Calu3 (cell line): ENCODE results near the gene SEL1L3. TPM values are rescaled to one million over a fixed set of nuclear protein-coding genes. Genes with fewer than 3 reads are reported as not detected.

Source experiments
- BruUV-seq: library from RNA; stranded (reverse); fragments of 400-500 nt; replicated peaks from 2 replicates; lab custom pipeline; 2021; lab: Mats Ljungman, UMichigan
- CTCF ChIA-PET: fragments of 300-600 bp; sonication (Branson Sonifier 250); formaldehyde crosslinking; loops from one replicate; lab custom pipeline; 2022; ENCODE audit warnings: antibody characterized with exemption; lab: Charles Lee
- DNase-seq: peaks from one replicate; pipeline ENCODE4 v3.0.0; 2022
- H3K27ac Mint-ChIP-seq: one replicate; pipeline ENCODE4 v1.8.0; 2022; ENCODE audit warnings: mixed read lengths; ENCODE audit not compliant: unreplicated experiment
- H3K27me3 Mint-ChIP-seq: one replicate; pipeline ENCODE4 v1.8.0; 2022; ENCODE audit warnings: mixed read lengths; ENCODE audit not compliant: unreplicated experiment
- H3K36me3 Mint-ChIP-seq: one replicate; pipeline ENCODE4 v1.8.0; 2022; ENCODE audit warnings: mild to moderate bottlenecking, moderate library complexity, mixed read lengths; ENCODE audit not compliant: insufficient read depth, unreplicated experiment
- H3K4me1 Mint-ChIP-seq: one replicate; pipeline ENCODE4 v1.8.0; 2022; ENCODE audit warnings: mild to moderate bottlenecking, low read depth, mixed read lengths; ENCODE audit not compliant: unreplicated experiment
- H3K4me3 Mint-ChIP-seq: one replicate; pipeline ENCODE4 v1.8.0; 2022; ENCODE audit warnings: mild to moderate bottlenecking, low read depth, moderate library complexity, mixed read lengths; ENCODE audit not compliant: unreplicated experiment
- H3K9me3 Mint-ChIP-seq: one replicate; pipeline ENCODE4 v1.8.0; 2022; ENCODE audit warnings: low read depth, mixed read lengths; ENCODE audit not compliant: unreplicated experiment
- CTCF ChIP-seq: fragments of 200-600 bp; IDR thresholded peaks from one replicate; pipeline ENCODE4 v1.8.0; 2022; ENCODE audit warnings: antibody characterized with exemption; ENCODE audit not compliant: unreplicated experiment
- intact Hi-C: fragments of 100-400 bp; cut with micrococcal nuclease; formaldehyde crosslinking; loops from one replicate; pipeline ENCODE4 v1.10.0; 2022; ENCODE audit not compliant: unreplicated experiment
- total RNA-seq: library from RNA; stranded (reverse); gene quantifications from 2 replicates; pipeline ENCODE4 v1.2.3, GENCODE V29; 2022

Gene SEL1L3
- total RNA-seq, 1 experiment from 2014 or later, result 120 TPM

- Mint-ChIP-seq H3K9me3 (no peaks in the 10 kb centered on the region), H3K4me3 (no peak overlapping the region), H3K4me1 (peaks cover 16% of the 10 kb centered on the region), H3K27me3 (no peaks in the 10 kb centered on the region), H3K27ac (peak overlapping the region; percentile 61), H3K36me3 (peaks cover 39% of the 10 kb centered on the region)
- no TSS peak for BruUV-seq
- DNase-seq, result no peak
- CTCF ChIA-PET, result no interaction called here
- no peak for TF ChIP-seq CTCF
- intact Hi-C loops, result no loop called here
These were observed 45.6 kb downstream of the SEL1L3 start for GRCh38 chr4:25817059-25817681.

GRCh38 chr4:25816591-25817058 is 46.2 kb downstream of the SEL1L3 start:
- CTCF ChIA-PET, result no interaction called here
- no peaks in the 10 kb centered on the region for H3K27me3 Mint-ChIP-seq
- H3K4me3 Mint-ChIP-seq, result no peak overlapping the region
- intact Hi-C loops, result no loop called here
- no peaks in the 10 kb centered on the region for H3K9me3 Mint-ChIP-seq
- DNase-seq, result no peak
- peaks cover 16% of the 10 kb centered on the region for H3K4me1 Mint-ChIP-seq
- peak overlapping the region; percentile 61 for H3K27ac Mint-ChIP-seq
- H3K36me3 Mint-ChIP-seq, result peaks cover 39% of the 10 kb centered on the region
- no TSS peak for BruUV-seq
- TF ChIP-seq CTCF, result no peak

GRCh38 chr4:25815586-25815985 is 47.2 kb downstream of the SEL1L3 start:
- Mint-ChIP-seq H3K9me3 (no peaks in the 10 kb centered on the region), H3K4me3 (no peak overlapping the region), H3K4me1 (peaks cover 16% of the 10 kb centered on the region), H3K27ac (no peak overlapping the region), H3K36me3 (peaks cover 44% of the 10 kb centered on the region), H3K27me3 (no peaks in the 10 kb centered on the region)
- CTCF ChIA-PET, result no interaction called here
- intact Hi-C loops, result no loop called here
- no TSS peak for BruUV-seq
- no peak for TF ChIP-seq CTCF
- no peak for DNase-seq

GRCh38 chr4:25814301-25815136 is 48.3 kb downstream of the SEL1L3 start:
- H3K4me3 Mint-ChIP-seq, result no peak overlapping the region
- intact Hi-C loops, result no loop called here
- peaks cover 43% of the 10 kb centered on the region for H3K36me3 Mint-ChIP-seq
- no peaks in the 10 kb centered on the region for H3K27me3 Mint-ChIP-seq
- no TSS peak for BruUV-seq
- no peaks in the 10 kb centered on the region for H3K9me3 Mint-ChIP-seq
- no peak overlapping the region for H3K27ac Mint-ChIP-seq
- peaks cover 16% of the 10 kb centered on the region for H3K4me1 Mint-ChIP-seq
- CTCF ChIA-PET, result no interaction called here
- no peak for TF ChIP-seq CTCF
- DNase-seq, result no peak
